ENCODE results near the gene ADAMTS2. TPM values are rescaled to one million over a fixed set of nuclear protein-coding genes. Genes with fewer than 3 reads are reported as not detected.

The ADAMTS2 gene
- total and polyA plus RNA-seq, 2 donors (not counting 1 experiment from before 2014, with no cell fraction given), result 16.2 to 70.2 TPM

GRCh38 chr5:179126506-179126991, 218.7 kb downstream of the ADAMTS2 start:
- H3K27me3 ChIP-seq (ENCODE audit: control insufficient read depth, insufficient read depth, low read length), result no peaks in the 10 kb centered on the region
- H4K20me1 ChIP-seq (ENCODE audit: control insufficient read depth, extremely low read depth, insufficient read depth, low read length), result no peaks in the 10 kb centered on the region
- H3K9ac ChIP-seq (ENCODE audit: insufficient read depth, low read length), result no peak overlapping the region
- H3K27ac ChIP-seq (ENCODE audit: insufficient read depth, low read length), result no peak overlapping the region
- no peak for DNase-seq (ENCODE audit: low read depth in 2 of 2)
- no peaks in the 10 kb centered on the region for H3K79me2 ChIP-seq (ENCODE audit: control insufficient read depth, insufficient read depth, low read length)
- H3K9me3 ChIP-seq (ENCODE audit: control insufficient read depth, insufficient read depth, low read depth, low read length), result no peaks in the 10 kb centered on the region
- H3K36me3 ChIP-seq (ENCODE audit: control insufficient read depth, insufficient read depth, low read length), result peaks cover 11% of the 10 kb centered on the region
- TF ChIP-seq EZH2 (IDR thresholded peaks at IDR 0.05; ENCODE audit: low read length, missing control alignments), result no peak
- TF ChIP-seq, protein P1, sequence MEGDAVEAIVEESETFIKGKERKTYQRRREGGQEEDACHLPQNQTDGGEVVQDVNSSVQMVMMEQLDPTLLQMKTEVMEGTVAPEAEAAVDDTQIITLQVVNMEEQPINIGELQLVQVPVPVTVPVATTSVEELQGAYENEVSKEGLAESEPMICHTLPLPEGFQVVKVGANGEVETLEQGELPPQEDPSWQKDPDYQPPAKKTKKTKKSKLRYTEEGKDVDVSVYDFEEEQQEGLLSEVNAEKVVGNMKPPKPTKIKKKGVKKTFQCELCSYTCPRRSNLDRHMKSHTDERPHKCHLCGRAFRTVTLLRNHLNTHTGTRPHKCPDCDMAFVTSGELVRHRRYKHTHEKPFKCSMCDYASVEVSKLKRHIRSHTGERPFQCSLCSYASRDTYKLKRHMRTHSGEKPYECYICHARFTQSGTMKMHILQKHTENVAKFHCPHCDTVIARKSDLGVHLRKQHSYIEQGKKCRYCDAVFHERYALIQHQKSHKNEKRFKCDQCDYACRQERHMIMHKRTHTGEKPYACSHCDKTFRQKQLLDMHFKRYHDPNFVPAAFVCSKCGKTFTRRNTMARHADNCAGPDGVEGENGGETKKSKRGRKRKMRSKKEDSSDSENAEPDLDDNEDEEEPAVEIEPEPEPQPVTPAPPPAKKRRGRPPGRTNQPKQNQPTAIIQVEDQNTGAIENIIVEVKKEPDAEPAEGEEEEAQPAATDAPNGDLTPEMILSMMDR (conservative IDR thresholded peaks at IDR 0.05 in 1 of 2, IDR thresholded peaks at IDR 0.05 in 1 of 2; ENCODE audit: low read depth in 1 of 2, low read length in 2 of 2), result no peak
- H3K4me1 ChIP-seq (ENCODE audit: control insufficient read depth, extremely low read depth, insufficient read depth, low read length), result no peaks in the 10 kb centered on the region
- H3K4me2 ChIP-seq (ENCODE audit: extremely low read depth, insufficient read depth, low read length), result no peak overlapping the region
- no peak overlapping the region for H2AFZ ChIP-seq (ENCODE audit: low read length)
- H3K4me3 ChIP-seq (replicated peaks in 1 of 4; ENCODE audit: control extremely low read depth in 1 of 4, insufficient read depth in 1 of 4, low read depth in 3 of 4, low read length in 4 of 4), result no peak overlapping the region

- Histone ChIP-seq H3K27ac (ENCODE audit: insufficient read depth, low read length) (no peak overlapping the region), H3K9ac (ENCODE audit: insufficient read depth, low read length) (no peak overlapping the region), H2AFZ (ENCODE audit: low read length) (no peak overlapping the region), H3K4me2 (ENCODE audit: extremely low read depth, insufficient read depth, low read length) (no peak overlapping the region), H3K36me3 (ENCODE audit: control insufficient read depth, insufficient read depth, low read length) (peaks cover 11% of the 10 kb centered on the region), H3K79me2 (ENCODE audit: control insufficient read depth, insufficient read depth, low read length) (no peaks in the 10 kb centered on the region), H3K4me1 (ENCODE audit: control insufficient read depth, extremely low read depth, insufficient read depth, low read length) (no peaks in the 10 kb centered on the region), H3K9me3 (ENCODE audit: control insufficient read depth, insufficient read depth, low read depth, low read length) (no peaks in the 10 kb centered on the region), H4K20me1 (ENCODE audit: control insufficient read depth, extremely low read depth, insufficient read depth, low read length) (no peaks in the 10 kb centered on the region), H3K4me3 (replicated peaks in 1 of 4; ENCODE audit: control extremely low read depth in 1 of 4, insufficient read depth in 1 of 4, low read depth in 3 of 4, low read length in 4 of 4) (no peak overlapping the region), H3K27me3 (ENCODE audit: control insufficient read depth, insufficient read depth, low read length) (no peaks in the 10 kb centered on the region)
- TF ChIP-seq EZH2 (IDR thresholded peaks at IDR 0.05; ENCODE audit: low read length, missing control alignments), result no peak
- TF ChIP-seq, protein P1 (conservative IDR thresholded peaks at IDR 0.05 in 1 of 2, IDR thresholded peaks at IDR 0.05 in 1 of 2; ENCODE audit: low read depth in 1 of 2, low read length in 2 of 2), result no peak
- no peak for DNase-seq (ENCODE audit: low read depth in 2 of 2)
These were observed 219.3 kb downstream of the ADAMTS2 start for GRCh38 chr5:179125789-179126505.

GRCh38 chr5:179124853-179125788, 220.1 kb downstream of the ADAMTS2 start:
- H3K79me2 ChIP-seq (ENCODE audit: control insufficient read depth, insufficient read depth, low read length), result no peaks in the 10 kb centered on the region
- peaks cover 10% of the 10 kb centered on the region for H3K36me3 ChIP-seq (ENCODE audit: control insufficient read depth, insufficient read depth, low read length)
- DNase-seq (ENCODE audit: low read depth in 2 of 2), result no peak

More at GRCh38 chr5:179124853-179125788, 220.1 kb downstream of the ADAMTS2 start:
- Histone ChIP-seq H3K4me1 (ENCODE audit: control insufficient read depth, extremely low read depth, insufficient read depth, low read length) (no peaks in the 10 kb centered on the region), H3K9ac (ENCODE audit: insufficient read depth, low read length) (no peak overlapping the region), H3K4me3 (replicated peaks in 1 of 4; ENCODE audit: control extremely low read depth in 1 of 4, insufficient read depth in 1 of 4, low read depth in 3 of 4, low read length in 4 of 4) (no peak overlapping the region), H3K4me2 (ENCODE audit: extremely low read depth, insufficient read depth, low read length) (no peak overlapping the region), H4K20me1 (ENCODE audit: control insufficient read depth, extremely low read depth, insufficient read depth, low read length) (no peaks in the 10 kb centered on the region), H3K27ac (ENCODE audit: insufficient read depth, low read length) (no peak overlapping the region), H3K9me3 (ENCODE audit: control insufficient read depth, insufficient read depth, low read depth, low read length) (no peaks in the 10 kb centered on the region), H2AFZ (ENCODE audit: low read length) (no peak overlapping the region), H3K27me3 (ENCODE audit: control insufficient read depth, insufficient read depth, low read length) (no peaks in the 10 kb centered on the region)
- TF ChIP-seq EZH2 (IDR thresholded peaks at IDR 0.05; ENCODE audit: low read length, missing control alignments), result no peak
- TF ChIP-seq, protein P1 (conservative IDR thresholded peaks at IDR 0.05 in 1 of 2, IDR thresholded peaks at IDR 0.05 in 1 of 2; ENCODE audit: low read depth in 1 of 2, low read length in 2 of 2), result no peak
